K562 (cell line): ENCODE measurements around the gene KIRREL1. TPM values are rescaled to one million over a fixed set of nuclear protein-coding genes. Genes with fewer than 3 reads are reported as not detected.

Experiments used
- ATAC-seq: fragments of 200-7000 bp; cut with Tn5 transposase; 3 replicates; pipeline ENCODE4 v1.9.1; 2020; ENCODE audit warnings: moderate library complexity
- BruUV-seq: library from RNA; stranded (reverse); fragments of 400-500 nt; replicated peaks from 2 replicates; lab custom pipeline; 2021; lab: Mats Ljungman, UMichigan
- CTCF ChIA-PET: fragments of 300-600 bp; formaldehyde crosslinking; extraction: SDS; loops from one replicate; lab custom pipeline; 2021; ENCODE audit warnings: low intra/inter-chr PET ratio; lab: Yijun Ruan, JAX
- POLR2A ChIA-PET: fragments of 300-600, 350-650 bp; sonication (Branson Sonifier 250); formaldehyde crosslinking; extraction: SDS; loops from one replicate; lab custom pipeline; 2021; ENCODE audit warnings: antibody characterized with exemption, inconsistent platforms; lab: Yijun Ruan, JAX
- DNase-seq, 4 experiments: peaks; one replicate each; pipeline versions ENCODE4 v3.0.0 to v3.0.0-alpha.2; 2011 to 2018; ENCODE audit warnings: low spot score in 3 of 4, mixed read lengths in 3 of 4; ENCODE audit errors: extremely low read depth in 1 of 4
- FAIRE-seq: peaks from 2 replicates; lab custom pipeline; 2011; peaks lifted over from hg19 to GRCh38; lab: Jason Lieb, UNC
- H2AFZ ChIP-seq: 2 replicates; pipeline ENCODE4 v1.6.0; 2011; ENCODE audit warnings: low read depth, low read length, control low read depth, inconsistent platforms
- H3K27ac ChIP-seq: fragments of 200-600 bp; 3 replicates; pipeline ENCODE4 v1.8.0; 2011; ENCODE audit warnings: low read depth, mild to moderate bottlenecking, control low read depth, inconsistent platforms, low read length, moderate library complexity, mixed read lengths; ENCODE audit errors: extremely low read depth
- H3K27me3 ChIP-seq, 2 experiments: fragments of 300-600 bp in 1 of 2; 2 replicates in 1 of 2; 3 replicates in 1 of 2; pipeline versions ENCODE4 v1.6.0 to v1.8.0; 2011; ENCODE audit warnings: inconsistent platforms in 2 of 2, low read length in 2 of 2, mild to moderate bottlenecking in 1 of 2, mixed read lengths in 1 of 2, moderate library complexity in 1 of 2; ENCODE audit not compliant: control insufficient read depth in 2 of 2, insufficient read depth in 2 of 2
- H3K36me3 ChIP-seq: fragments of 300-600 bp; 3 replicates; pipeline ENCODE4 v1.8.0; 2011; ENCODE audit warnings: mild to moderate bottlenecking, low read length, inconsistent platforms; ENCODE audit not compliant: control insufficient read depth, insufficient read depth
- H3K4me1 ChIP-seq, 2 experiments: fragments of 200-600 bp in 1 of 2; replicated peaks in 1 of 2; 2 replicates in 1 of 2; 3 replicates in 1 of 2; pipeline versions ENCODE4 v1.5.1 to v1.8.0; 2011; ENCODE audit warnings: inconsistent platforms in 2 of 2, low read length in 2 of 2, mild to moderate bottlenecking in 1 of 2, mixed read lengths in 1 of 2, moderate library complexity in 1 of 2; ENCODE audit not compliant: control insufficient read depth in 2 of 2, insufficient read depth in 2 of 2
- H3K4me2 ChIP-seq: 2 replicates; pipeline ENCODE4 v1.6.1; 2011; ENCODE audit warnings: low read length, control low read depth, inconsistent platforms, mixed read lengths; ENCODE audit not compliant: insufficient read depth
- H3K4me3 ChIP-seq: fragments of 200-600 bp; sonication (generic), shearing (Covaris generic); 2 replicates; pipeline ENCODE4 v1.5.1; 2016; ENCODE audit warnings: control low read depth, inconsistent platforms
- H3K79me2 ChIP-seq: fragments of 200-600 bp; 3 replicates; pipeline ENCODE4 v1.8.0; 2011; ENCODE audit warnings: low read length, inconsistent platforms; ENCODE audit not compliant: control insufficient read depth, insufficient read depth
- H3K9ac ChIP-seq, 2 experiments: 2 replicates each; pipeline versions ENCODE4 v1.6.0 to v1.6.1; 2011; ENCODE audit warnings: low read depth in 2 of 2, low read length in 2 of 2, control low read depth in 1 of 2, inconsistent platforms in 1 of 2, mild to moderate bottlenecking in 1 of 2, mixed read lengths in 1 of 2; ENCODE audit not compliant: insufficient read depth in 1 of 2
- H3K9me1 ChIP-seq: one replicate; pipeline ENCODE4 v1.6.0; 2011; ENCODE audit warnings: inconsistent platforms, mild to moderate bottlenecking, low read length, moderate library complexity; ENCODE audit not compliant: control insufficient read depth, insufficient read depth
- H3K9me3 ChIP-seq: replicated peaks from 2 replicates; pipeline ENCODE4 v1.5.1; 2011; ENCODE audit warnings: low read depth, low read length, inconsistent platforms; ENCODE audit not compliant: control insufficient read depth, insufficient read depth
- H4K20me1 ChIP-seq: replicated peaks from 2 replicates; pipeline ENCODE4 v1.6.1; 2011; ENCODE audit warnings: low read length, inconsistent platforms, mixed read lengths; ENCODE audit not compliant: control insufficient read depth, insufficient read depth
- BHLHE40 ChIP-seq: IDR thresholded peaks from 2 replicates; pipeline ENCODE4 v1.6.1; 2011; ENCODE audit warnings: low read length, improper control_type of control experiment
- EGR1 ChIP-seq: fragments of 450-650 bp; conservative IDR thresholded peaks from 2 replicates; pipeline ENCODE4 v1.6.1; 2017; ENCODE audit warnings: mild to moderate bottlenecking
- ILK ChIP-seq: fragments of 450-650 bp; IDR thresholded peaks from 2 replicates; pipeline ENCODE4 v1.6.1; 2016; ENCODE audit warnings: missing genetic modification characterization, low read depth, mild to moderate bottlenecking, missing compliant biosample characterization, moderate library complexity, borderline replicate concordance
- JUND ChIP-seq, 2 experiments: IDR thresholded peaks; 2 replicates in 1 of 2; 3 replicates in 1 of 2; pipeline ENCODE4 v1.6.1; 2011; ENCODE audit warnings: borderline replicate concordance in 2 of 2, low read depth in 2 of 2, low read length in 2 of 2, improper control_type of control experiment in 1 of 2, missing biosample characterization in 1 of 2, missing genetic modification characterization in 1 of 2, missing genetic modification reagents in 1 of 2
- RAD21 ChIP-seq, 2 experiments: fragments of 250-450 bp in 1 of 2; fragments of 450-650 bp in 1 of 2; sonication (Bioruptor Pico) in 1 of 2; formaldehyde crosslinking in 1 of 2; IDR thresholded peaks in 1 of 2; conservative IDR thresholded peaks in 1 of 2; 2 replicates each; pipeline versions ENCODE4 v1.4.0 to v1.8.0; 2020 to 2022; ENCODE audit warnings: mild to moderate bottlenecking in 2 of 2, moderate library complexity in 1 of 2
- RREB1 ChIP-seq: fragments of 250-450 bp; sonication (Bioruptor Pico); IDR thresholded peaks from 2 replicates; pipeline ENCODE4 v1.4.0; 2020
- SETDB1 ChIP-seq: IDR thresholded peaks from one replicate; pipeline ENCODE4 v1.6.1; 2012; ENCODE audit warnings: low read length, control low read depth, inconsistent platforms
- STAT5B ChIP-seq: fragments of 250-450 bp; sonication (Bioruptor Pico); IDR thresholded peaks from 2 replicates; pipeline ENCODE4 v1.8.0; 2021; ENCODE audit warnings: mild to moderate bottlenecking, inconsistent platforms
- ZNF384 ChIP-seq: IDR thresholded peaks from 2 replicates; pipeline ENCODE4 v1.6.1; 2012; ENCODE audit warnings: low read depth, low read length, improper control_type of control experiment
- ZNF436 ChIP-seq: fragments of 250-450, 450-650 bp; sonication (Bioruptor Pico); formaldehyde crosslinking; IDR thresholded peaks from 2 replicates; pipeline ENCODE4 v1.7.0; 2020; ENCODE audit warnings: mild to moderate bottlenecking
- ZNF696 ChIP-seq: fragments of 250-450 bp; sonication (Bioruptor Pico); conservative IDR thresholded peaks from 2 replicates; pipeline ENCODE4 v1.4.0; 2020; ENCODE audit warnings: mild to moderate bottlenecking, moderate library complexity
- WGBS: fragments of 100-300 bp; shearing (Covaris generic); methylation state at CpG from one replicate; pipeline ENCODE4 v1.1.6; 2016; ENCODE audit warnings: low coverage, mixed read lengths; ENCODE audit not compliant: insufficient coverage; ENCODE audit errors: missing lambda C conversion rate; 5-methylcytosine and 5-hydroxymethylcytosine counted together
- in situ Hi-C: fragments of 300-500 bp; cut with MboI; formaldehyde crosslinking; loops from 4 replicates; pipeline ENCODE4 v1.15.0; 2018; ENCODE audit warnings: inconsistent platforms, mixed read lengths
- intact Hi-C: fragments of 100-400 bp; cut with micrococcal nuclease; formaldehyde crosslinking; loops from 2 replicates; pipeline ENCODE4 v1.14.2; 2022
- polyA plus RNA-seq, 8 experiments: library from polyadenylated mRNA; depleted of rRNA in 4 of 8; stranded (reverse) in 5 of 8; unstranded in 3 of 8; fragments of >200 nt; fragmentation: Nextera tagmentation in 2 of 8; fragmentation: Illumina TruSeq in 1 of 8; extraction: Ambion mirVana in 2 of 8; extraction: Trizol in 1 of 8; gene quantifications; 2 replicates each; pipeline versions ENCODE4 v1.2.1 to v1.2.3, GENCODE V29; 2011 to 2014; ENCODE audit warnings: inconsistent platforms in 1 of 8, missing spikeins in 1 of 8
- total RNA-seq, 7 experiments: library from RNA; depleted of rRNA in 6 of 7; stranded (reverse); fragments of >200 nt in 6 of 7; fragmentation: Illumina TruSeq in 2 of 7; extraction: Trizol in 2 of 7; gene quantifications; 2 replicates each; pipeline versions ENCODE4 v1.2.1 to v1.2.3, GENCODE V29; 2011 to 2021; ENCODE audit warnings: low replicate concordance in 1 of 7
- TF ChIP-seq, protein P1 (sequence below): IDR thresholded peaks from 2 replicates; pipeline ENCODE4 v1.6.1; 2014; ENCODE audit warnings: antibody characterized with exemption

KIRREL1 gene
- total and polyA plus RNA-seq, 9 of the 15 experiments (the other 6 are each of a cell fraction or from before 2014, with no cell fraction given): under 0.01 to 0.22 (median 0.03) TPM; not detected in 3

DNA sequence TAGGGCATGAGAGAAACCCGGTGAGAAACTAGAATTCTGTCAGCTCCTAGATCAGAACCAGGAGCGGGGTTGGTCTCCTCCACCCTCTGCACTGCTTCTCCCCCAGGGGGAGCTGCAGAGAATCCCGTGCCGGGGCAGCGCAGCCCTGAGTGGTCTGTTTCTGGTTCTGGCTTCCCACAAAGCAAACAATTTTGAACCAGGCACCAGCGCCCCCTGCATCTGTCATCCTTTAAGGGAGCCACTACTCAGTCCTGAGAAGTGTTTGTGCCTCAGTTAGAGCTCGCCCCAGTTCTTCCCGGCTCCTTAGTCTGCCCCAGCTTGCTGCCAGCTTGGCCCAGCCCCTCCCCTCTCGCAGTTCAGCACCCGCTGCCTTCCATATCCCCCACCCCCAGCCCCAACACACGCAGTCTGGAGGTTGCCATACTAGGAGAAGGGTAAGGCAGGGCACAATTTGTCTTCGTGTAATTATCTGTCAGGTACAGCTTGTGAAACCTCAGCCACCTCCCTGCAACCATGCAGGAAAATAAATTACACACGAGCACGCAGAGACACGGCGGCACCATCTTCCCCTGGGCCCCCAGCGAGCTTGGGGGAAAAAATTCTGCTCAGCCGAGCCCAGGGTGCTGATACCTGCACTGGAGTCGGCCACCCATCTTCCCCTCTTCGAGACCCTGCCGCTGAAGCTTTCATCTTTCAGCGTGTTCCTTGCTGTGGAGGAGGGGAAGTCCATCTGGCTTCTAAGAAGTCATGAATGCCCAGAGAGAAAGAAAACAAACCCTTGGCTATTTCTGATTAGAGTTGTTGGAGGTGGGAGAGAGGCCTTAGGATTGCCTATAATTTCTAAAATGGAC, 124.6 kb downstream of the KIRREL1 start:
- intact Hi-C loops (no loop called here), in situ Hi-C loops (no loop called here)
- Histone ChIP-seq H3K4me1 (peaks cover 2 to 6% of the 10 kb centered on the region in 2 experiments; a peak in 3 of 5 replicates), H3K9me3 (no peaks in the 10 kb centered on the region), H3K9me1 (no peaks in the 10 kb centered on the region), H3K27me3 (peaks cover 0 to 20% of the 10 kb centered on the region in 2 experiments; a peak in 2 of 5 replicates), H3K27ac (no peak overlapping the region), H3K4me2 (peak overlapping the region; percentile 41; the same call in 1 of the 2 replicates), H3K4me3 (no peak overlapping the region), H2AFZ (peak overlapping the region; percentile 51), H3K9ac (peak overlapping the region in 1 of 2 experiments; percentile 74; a peak in 1 of 4 replicates), H3K36me3 (no peaks in the 10 kb centered on the region), H3K79me2 (no peaks in the 10 kb centered on the region), H4K20me1 (no peaks in the 10 kb centered on the region)
- no TSS peak for BruUV-seq
- POLR2A ChIA-PET: interaction anchor here (0.5 to 0.6 kb wide), 3 partner anchors 9 to 1718 kb away, joined by 3 read pairs; partner anchors contain the start of gene OR10T2
- FAIRE-seq: peak; percentile 6
- peak; percentile 94 for ATAC-seq
- under 1% methylated on average over 21 of the region's 22 CpGs for WGBS
- DNase-seq: peak; percentile 34 to 64 (median 50)
- CTCF ChIA-PET: interaction anchor here (0.5 to 0.7 kb wide), 2 partner anchors 26 to 147 kb away, joined by 3 read pairs; no protein-coding TSS in a partner anchor
- TF ChIP-seq EGR1 (0 out of 2 replicates have a peak, but pooled peaks have one; percentile 13), ILK (no peak), JUND (IDR thresholded peaks at IDR 0.05; ENCODE audit: borderline replicate concordance, low read depth, low read length) (0 out of 2 replicates have a peak, but pooled peaks have one; percentile 8), JUND (tag; IDR thresholded peaks at IDR 0.05; ENCODE audit: borderline replicate concordance, low read depth, low read length) (no peak), BHLHE40 (peak; percentile 94), ZNF436 (no peak), RREB1 (CRISPR knock-in tag) (0 out of 2 replicates have a peak, but pooled peaks have one; percentile 25), SETDB1 (no peak), STAT5B (no peak), ZNF384 (no peak), RAD21 (CRISPR knock-in tag; conservative IDR thresholded peaks at IDR 0.05 in 1 of 2, IDR thresholded peaks at IDR 0.05 in 1 of 2) (peak; percentile 36 to 61; a peak in 3 of 4 replicates), ZNF696 (CRISPR knock-in tag) (no peak)
- TF ChIP-seq, protein P1, sequence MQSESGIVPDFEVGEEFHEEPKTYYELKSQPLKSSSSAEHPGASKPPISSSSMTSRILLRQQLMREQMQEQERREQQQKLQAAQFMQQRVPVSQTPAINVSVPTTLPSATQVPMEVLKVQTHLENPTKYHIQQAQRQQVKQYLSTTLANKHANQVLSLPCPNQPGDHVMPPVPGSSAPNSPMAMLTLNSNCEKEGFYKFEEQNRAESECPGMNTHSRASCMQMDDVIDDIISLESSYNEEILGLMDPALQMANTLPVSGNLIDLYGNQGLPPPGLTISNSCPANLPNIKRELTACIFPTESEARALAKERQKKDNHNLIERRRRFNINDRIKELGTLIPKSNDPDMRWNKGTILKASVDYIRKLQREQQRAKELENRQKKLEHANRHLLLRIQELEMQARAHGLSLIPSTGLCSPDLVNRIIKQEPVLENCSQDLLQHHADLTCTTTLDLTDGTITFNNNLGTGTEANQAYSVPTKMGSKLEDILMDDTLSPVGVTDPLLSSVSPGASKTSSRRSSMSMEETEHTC: no peak
